Measurements from ENCODE around the gene MYO1D. TPM values are rescaled to one million over a fixed set of nuclear protein-coding genes. Genes with fewer than 3 reads are reported as not detected.

Gene MYO1D
- total and polyA plus RNA-seq, 2 of the 13 experiments (the other 11 are each of a cell fraction or from before 2014, with no cell fraction given) = 13.2 to 17.3 TPM

GRCh38 chr17:32879134-32879533 lies 2.2 kb upstream of the MYO1D start:
- Histone ChIP-seq H3K27me3 (ENCODE audit: control insufficient read depth in 1 of 2, insufficient read depth in 2 of 2, low read length in 2 of 2) (no peaks in the 10 kb centered on the region), H3K9me3 (ENCODE audit: low read length) (no peaks in the 10 kb centered on the region), H3K4me3 (replicated peaks in 1 of 3; ENCODE audit: insufficient read depth in 1 of 3, low read depth in 2 of 3, low read length in 3 of 3) (no peak overlapping the region), H3K36me3 (replicated peaks in 1 of 2; ENCODE audit: control insufficient read depth in 1 of 2, insufficient read depth in 2 of 2, low read length in 2 of 2) (no peaks in the 10 kb centered on the region), H3K4me2 (ENCODE audit: low read depth, low read length) (no peak overlapping the region), H4K20me1 (ENCODE audit: insufficient read depth, low read length) (no peaks in the 10 kb centered on the region), H3K4me1 (ENCODE audit: insufficient read depth, low read length) (peaks cover 38% of the 10 kb centered on the region), H3K79me2 (ENCODE audit: insufficient read depth, low read length) (peaks cover 3% of the 10 kb centered on the region), H2AFZ (ENCODE audit: low read length) (no peak overlapping the region), H3K9ac (ENCODE audit: insufficient read depth, low read depth, low read length) (no peak overlapping the region), H3K27ac (ENCODE audit: extremely low read length, insufficient read depth, low read length) (no peak overlapping the region)
- intact Hi-C loops (cut with micrococcal nuclease; ENCODE audit: unreplicated experiment) = no loop called here
- 0% methylated on average over 1 of the region's 1 CpG for WGBS (ENCODE audit: low lambda C conversion rate)
- ChIA-PET CTCF (ENCODE audit: low intra/inter-chr PET ratio, low total read pairs) (interaction anchor here (4.0 kb wide), 1 partner anchor 95 kb away, joined by 55 read pairs; no protein-coding TSS in a partner anchor), POLR2A (interaction anchor here (0.8 kb wide), 1 partner anchor 31 kb away, joined by 3 read pairs; no protein-coding TSS in a partner anchor)
- in situ Hi-C loops (cut with HindIII; ENCODE audit: extremely low pct_ligation_motif_present, low pct_unique_long_range_greater_than_20kb) = loop anchor here (5.0 kb wide), 1 partner anchor 97 kb away; no protein-coding TSS in a partner anchor
- no peak for FAIRE-seq
- peak; percentile 20; the same call in 2 of the 3 replicates for ATAC-seq
- BruUV-seq (replicated peaks) = no TSS peak
- peak; percentile 16 for DNase-seq (ENCODE audit: low spot score)
- TF ChIP-seq HDAC2 (CRISPR knock-in tag; IDR thresholded peaks at IDR 0.05) = no peak
- TF ChIP-seq CCDC6 (CRISPR knock-in tag; IDR thresholded peaks at IDR 0.05) = no peak
- TF ChIP-seq ERF (CRISPR knock-in tag; IDR thresholded peaks at IDR 0.05) = no peak
- TF ChIP-seq KIAA2018 (CRISPR knock-in tag; IDR thresholded peaks at IDR 0.05; ENCODE audit: borderline replicate concordance) = no peak
- TF ChIP-seq DNMT3B (CRISPR knock-in tag; conservative IDR thresholded peaks at IDR 0.05) = no peak
- TF ChIP-seq ZNF24 (IDR thresholded peaks at IDR 0.05) = no peak
- TF ChIP-seq SOX6 (IDR thresholded peaks at IDR 0.05) = no peak
- TF ChIP-seq SOX6 (CRISPR knock-in tag; IDR thresholded peaks at IDR 0.05) = no peak
- no peak for TF ChIP-seq TARDBP (CRISPR knock-in tag; IDR thresholded peaks at IDR 0.05)
- no peak for TF ChIP-seq ZBTB7B (CRISPR knock-in tag; IDR thresholded peaks at IDR 0.05)
- TF ChIP-seq MYPOP (CRISPR knock-in tag; IDR thresholded peaks at IDR 0.05) = no peak
- no peak for TF ChIP-seq ZFP90 (CRISPR knock-in tag; IDR thresholded peaks at IDR 0.05; ENCODE audit: borderline replicate concordance)
- TF ChIP-seq ETV6 (CRISPR knock-in tag; conservative IDR thresholded peaks at IDR 0.05) = no peak
- no peak for TF ChIP-seq MTF1 (CRISPR knock-in tag; IDR thresholded peaks at IDR 0.05)
- no peak for TF ChIP-seq IRF2 (CRISPR knock-in tag; IDR thresholded peaks at IDR 0.05)
- 0 out of 4 replicates have a peak, but pooled peaks of 1 of the 2 experiments have one; percentile 6 for TF ChIP-seq MAFK (conservative IDR thresholded peaks at IDR 0.05 in 1 of 2, IDR thresholded peaks at IDR 0.05 in 1 of 2; ENCODE audit: low read length in 2 of 2)
- no peak for TF ChIP-seq ARNT2 (CRISPR knock-in tag; IDR thresholded peaks at IDR 0.05; ENCODE audit: low read depth)
- no peak for TF ChIP-seq SOX13 (IDR thresholded peaks at IDR 0.05)
- TF ChIP-seq SOX13 (CRISPR knock-in tag; conservative IDR thresholded peaks at IDR 0.05 in 1 of 2, IDR thresholded peaks at IDR 0.05 in 1 of 2) = no peak

All from HepG2 (cell line).